GM12872 (cell line): Measurements from ENCODE around the gene STOX2.

Experiments
- TF ChIP-seq, protein P1 (sequence below): IDR thresholded peaks from 3 replicates; pipeline ENCODE4 v1.5.1; 2011; ENCODE audit warnings: low read depth, mild to moderate bottlenecking, low read length, moderate library complexity; ENCODE audit not compliant: insufficient read depth

The STOX2 gene

DNA sequence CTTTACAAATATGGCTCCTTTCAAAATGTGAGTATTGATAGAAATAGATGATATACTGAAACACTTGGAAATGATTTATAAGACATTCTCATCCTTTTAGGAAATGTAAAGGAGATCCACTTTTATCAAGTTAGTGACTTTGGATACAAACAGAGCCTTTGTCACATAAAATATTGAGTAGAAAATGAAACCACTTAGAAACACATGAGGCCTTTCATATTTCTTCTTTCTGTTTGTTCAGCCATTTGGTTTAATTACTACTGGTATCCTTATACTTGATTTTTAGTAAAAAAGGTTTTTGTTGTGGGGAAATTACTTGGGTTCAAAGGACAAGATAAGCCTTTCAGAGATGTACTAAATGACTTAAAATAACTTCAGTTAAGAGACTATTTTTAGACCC, 4.1 kb downstream of the STOX2 start:
- TF ChIP-seq, protein P1, sequence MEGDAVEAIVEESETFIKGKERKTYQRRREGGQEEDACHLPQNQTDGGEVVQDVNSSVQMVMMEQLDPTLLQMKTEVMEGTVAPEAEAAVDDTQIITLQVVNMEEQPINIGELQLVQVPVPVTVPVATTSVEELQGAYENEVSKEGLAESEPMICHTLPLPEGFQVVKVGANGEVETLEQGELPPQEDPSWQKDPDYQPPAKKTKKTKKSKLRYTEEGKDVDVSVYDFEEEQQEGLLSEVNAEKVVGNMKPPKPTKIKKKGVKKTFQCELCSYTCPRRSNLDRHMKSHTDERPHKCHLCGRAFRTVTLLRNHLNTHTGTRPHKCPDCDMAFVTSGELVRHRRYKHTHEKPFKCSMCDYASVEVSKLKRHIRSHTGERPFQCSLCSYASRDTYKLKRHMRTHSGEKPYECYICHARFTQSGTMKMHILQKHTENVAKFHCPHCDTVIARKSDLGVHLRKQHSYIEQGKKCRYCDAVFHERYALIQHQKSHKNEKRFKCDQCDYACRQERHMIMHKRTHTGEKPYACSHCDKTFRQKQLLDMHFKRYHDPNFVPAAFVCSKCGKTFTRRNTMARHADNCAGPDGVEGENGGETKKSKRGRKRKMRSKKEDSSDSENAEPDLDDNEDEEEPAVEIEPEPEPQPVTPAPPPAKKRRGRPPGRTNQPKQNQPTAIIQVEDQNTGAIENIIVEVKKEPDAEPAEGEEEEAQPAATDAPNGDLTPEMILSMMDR, result no peak

DNA sequence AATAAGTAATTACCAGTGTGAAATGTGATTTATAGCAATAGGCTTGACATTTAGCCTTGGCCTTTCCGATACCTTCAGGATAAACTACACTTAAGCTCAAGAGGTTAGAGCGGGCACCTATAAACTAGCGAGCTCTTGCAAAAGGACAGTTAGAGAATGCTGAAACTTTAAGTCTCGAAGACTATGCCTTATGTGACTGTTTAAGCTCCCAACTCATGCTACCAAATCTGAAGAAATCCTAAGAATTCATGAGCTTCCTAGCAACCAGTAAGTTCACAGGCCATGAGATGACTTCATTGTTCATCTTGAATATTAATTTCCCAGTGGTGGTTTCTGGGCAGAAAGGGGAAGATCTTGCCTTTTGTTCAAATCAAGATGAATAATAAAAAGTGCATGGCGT, 4.7 kb downstream of the STOX2 start:
- TF ChIP-seq, protein P1, result no peak

DNA sequence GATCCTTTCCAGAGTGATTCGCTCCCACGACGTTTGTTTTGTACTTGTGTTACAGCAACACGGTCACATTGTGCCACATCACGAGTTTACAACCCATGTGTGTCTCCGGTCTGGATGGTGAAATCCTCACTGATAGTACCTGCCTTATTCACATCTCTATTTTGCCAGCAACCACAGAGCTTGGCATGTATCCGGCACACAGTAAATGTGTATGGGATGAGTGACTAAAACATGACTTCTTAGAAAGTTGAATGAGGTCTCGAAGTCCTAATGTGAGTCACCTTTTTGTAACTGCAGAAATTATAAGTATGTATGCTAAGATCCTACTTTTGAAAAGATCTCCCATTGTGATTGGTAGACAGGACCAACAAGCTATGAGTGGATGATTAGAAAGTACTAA, 7.5 kb downstream of the STOX2 start:
- TF ChIP-seq, protein P1, result no peak

DNA sequence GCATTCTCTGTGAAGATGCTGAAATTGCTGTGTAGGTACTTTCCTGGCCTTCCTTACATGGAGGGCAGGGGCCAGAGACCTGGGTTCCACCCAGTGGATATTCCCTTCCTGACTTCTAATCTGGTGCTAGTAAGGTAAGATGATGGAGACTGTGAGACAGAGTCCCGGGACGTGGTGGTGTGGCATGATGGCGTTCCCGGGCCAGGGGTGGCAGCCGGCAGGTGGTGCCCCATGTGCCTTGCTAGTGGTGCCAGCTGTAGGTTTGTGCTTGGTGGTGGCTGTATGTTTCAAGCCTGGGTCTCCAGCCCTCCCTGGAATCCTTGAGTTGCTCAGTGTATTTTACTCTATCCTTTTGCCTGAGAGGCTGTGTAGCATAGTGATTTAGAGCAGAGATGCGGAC, 10.9 kb downstream of the STOX2 start:
- TF ChIP-seq, protein P1, result no peak

DNA sequence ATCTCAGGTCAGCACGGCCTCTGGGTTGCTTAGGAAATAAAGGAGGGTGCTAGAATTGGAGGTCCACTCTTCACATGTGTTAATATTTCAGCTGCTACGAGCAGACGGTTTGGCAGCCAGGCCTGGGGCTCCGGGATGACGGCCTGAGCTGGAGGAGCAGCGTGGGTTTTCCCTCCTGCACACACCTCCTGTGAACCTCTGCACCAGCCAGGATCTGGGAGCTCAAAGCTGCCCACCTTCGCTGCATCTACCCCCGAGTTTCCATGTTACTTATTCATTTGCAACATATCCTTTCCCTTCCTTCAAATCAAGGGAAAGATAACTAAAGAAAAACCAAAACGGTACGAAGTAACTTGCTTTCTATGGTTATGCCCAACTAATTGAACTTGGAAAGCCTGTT, 13.6 kb downstream of the STOX2 start:
- TF ChIP-seq, protein P1, result no peak

DNA sequence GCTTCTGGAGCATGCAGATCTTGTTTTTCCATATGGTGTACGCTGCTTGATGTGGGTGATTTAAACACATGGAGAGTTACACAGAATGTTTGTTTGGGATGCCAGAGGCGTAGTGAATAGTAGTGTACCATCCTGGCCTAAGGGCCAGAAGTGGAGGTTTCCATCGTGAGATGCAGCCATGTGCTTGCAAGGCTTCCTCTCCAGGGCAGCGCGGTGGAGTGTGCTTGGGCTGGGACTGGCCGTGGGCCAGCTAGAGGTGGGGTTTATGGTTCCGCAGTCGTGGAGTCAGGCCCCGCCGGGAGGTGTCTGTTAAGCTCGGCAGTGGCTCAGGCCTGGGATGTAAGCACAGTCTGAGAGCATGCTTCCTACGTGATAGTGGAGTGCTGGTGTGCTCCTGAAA, 14.0 kb downstream of the STOX2 start:
- TF ChIP-seq, protein P1, result no peak

DNA sequence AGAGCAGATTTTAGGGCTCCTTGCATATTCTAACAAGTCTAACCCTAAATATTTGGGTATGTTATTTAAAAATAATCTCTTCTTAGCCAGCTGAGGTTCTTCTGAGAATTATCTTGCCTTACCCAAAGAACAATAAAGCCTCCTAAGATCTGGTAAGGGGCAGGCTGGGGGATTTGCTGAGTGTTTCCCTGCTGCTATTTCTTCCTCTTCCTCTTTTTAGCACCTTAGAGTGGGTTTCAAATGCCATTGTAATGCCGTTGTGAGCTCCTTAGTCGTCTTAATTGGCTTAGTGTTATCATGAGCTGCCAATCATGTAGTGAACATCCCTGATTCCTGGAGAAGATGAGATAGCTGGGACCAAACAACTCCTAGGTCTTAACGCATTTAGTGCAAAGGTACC, 15.4 kb downstream of the STOX2 start:
- TF ChIP-seq, protein P1, result no peak

DNA sequence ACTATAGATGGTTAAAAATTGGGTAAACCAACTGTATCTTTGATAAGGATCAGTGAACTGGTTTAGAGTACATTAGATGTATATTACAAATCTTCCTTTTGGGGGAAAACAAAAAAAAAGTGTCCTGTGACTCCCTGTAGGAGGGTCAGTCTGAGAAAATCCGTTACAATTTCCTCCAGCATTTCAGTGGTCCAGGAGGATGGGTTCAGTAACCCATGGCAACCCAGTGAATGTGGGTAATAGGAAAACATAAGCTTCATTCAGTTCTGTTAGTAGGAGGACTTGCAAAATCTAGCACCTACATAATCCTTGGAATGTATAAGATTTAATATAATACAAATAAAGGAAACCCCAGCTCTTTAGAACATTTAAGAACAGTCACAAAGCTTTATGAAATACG, 16.2 kb downstream of the STOX2 start:
- TF ChIP-seq, protein P1, result no peak
